Osteoblast (primary cell): ENCODE measurements around the gene STAP2. TPM values are rescaled to one million over a fixed set of nuclear protein-coding genes. Genes with fewer than 3 reads are reported as not detected.
"Not testable (repeated sequence)": the region's sequence is repeated elsewhere in the genome, so short reads cannot be mapped to it uniquely, and the experiment has no call there.

ENCODE experiments used
- DNase-seq: peaks from one replicate; pipeline ENCODE4 v3.0.0; 2011; ENCODE audit warnings: low spot score, mixed read lengths; ENCODE audit not compliant: insufficient read length; ENCODE audit errors: missing footprints
- H2AFZ ChIP-seq: 2 replicates; pipeline ENCODE4 v1.6.0; 2011; ENCODE audit warnings: mild to moderate bottlenecking, low read length
- H3K27ac ChIP-seq: 2 replicates; pipeline ENCODE4 v1.5.1; 2011; ENCODE audit warnings: mild to moderate bottlenecking, low read depth, low read length, moderate library complexity
- H3K27me3 ChIP-seq: 2 replicates; pipeline ENCODE4 v1.6.0; 2012; ENCODE audit warnings: mild to moderate bottlenecking, control low read depth, inconsistent platforms, low read length, moderate library complexity; ENCODE audit not compliant: insufficient read depth
- H3K36me3 ChIP-seq: 2 replicates; pipeline ENCODE4 v1.5.1; 2011; ENCODE audit warnings: mild to moderate bottlenecking, low read length, control low read depth, moderate library complexity; ENCODE audit not compliant: insufficient read depth
- H3K4me1 ChIP-seq: 2 replicates; pipeline ENCODE4 v1.5.1; 2011; ENCODE audit warnings: mild to moderate bottlenecking, low read length, control low read depth, moderate library complexity; ENCODE audit not compliant: insufficient read depth
- H3K4me2 ChIP-seq: 2 replicates; pipeline ENCODE4 v1.6.0; 2011; ENCODE audit warnings: mild to moderate bottlenecking, low read length; ENCODE audit not compliant: insufficient read depth
- H3K4me3 ChIP-seq: fragments of 200-600 bp; sonication (generic); 3 replicates; pipeline ENCODE4 v1.5.1; 2012; ENCODE audit warnings: mild to moderate bottlenecking, low read length, inconsistent platforms; ENCODE audit not compliant: insufficient read depth
- H3K79me2 ChIP-seq: 2 replicates; pipeline ENCODE4 v1.6.0; 2012; ENCODE audit warnings: mild to moderate bottlenecking, low read length, control low read depth, inconsistent platforms; ENCODE audit not compliant: insufficient read depth
- H3K9me3 ChIP-seq: 2 replicates; pipeline ENCODE4 v1.5.1; 2011; ENCODE audit warnings: low read depth, low read length, control low read depth
- H4K20me1 ChIP-seq: 2 replicates; pipeline ENCODE4 v1.6.0; 2012; ENCODE audit warnings: mild to moderate bottlenecking, low read length, control low read depth; ENCODE audit not compliant: insufficient read depth
- CTCF ChIP-seq: IDR thresholded peaks from 2 replicates; pipeline ENCODE4 v1.5.1; 2011; ENCODE audit warnings: mild to moderate bottlenecking, low read depth, low read length, moderate library complexity; ENCODE audit errors: extremely low read depth
- total RNA-seq: library from RNA; depleted of rRNA; stranded (reverse); fragments of >200 nt; gene quantifications from 2 replicates; pipeline ENCODE4 v1.2.3, GENCODE V29; 2012

Gene STAP2
- total RNA-seq, 1 donor = 2.5 TPM

DNA sequence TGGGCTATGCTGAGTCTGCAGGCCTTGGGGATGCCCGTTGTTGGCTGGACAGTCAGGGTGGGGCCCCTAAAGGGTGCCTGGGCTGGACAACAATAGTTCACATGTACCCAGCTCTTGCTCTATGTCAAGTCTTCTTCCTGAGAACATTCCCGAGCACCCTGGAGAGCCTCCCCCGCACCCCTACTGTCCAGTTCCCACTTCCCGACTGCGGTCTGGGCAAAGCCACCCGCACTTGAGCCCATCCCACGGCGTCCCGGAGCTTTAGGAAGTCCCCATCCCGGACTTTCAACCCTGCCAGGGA lies 3.6 kb upstream of the STAP2 start:
- peak overlapping the region; percentile 90 for H2AFZ ChIP-seq
- peak overlapping the region; percentile 68 for H3K27ac ChIP-seq
- TF ChIP-seq CTCF = no peak
- H3K9me3 ChIP-seq = no peaks in the 10 kb centered on the region
- no peaks in the 10 kb centered on the region for H3K36me3 ChIP-seq
- peak overlapping the region; percentile 91 for H3K4me3 ChIP-seq
- peaks cover 21% of the 10 kb centered on the region for H3K4me1 ChIP-seq
- no peaks in the 10 kb centered on the region for H4K20me1 ChIP-seq
- peak overlapping the region; percentile 100 for H3K4me2 ChIP-seq
- peak; percentile 47 for DNase-seq
- no peaks in the 10 kb centered on the region for H3K27me3 ChIP-seq
- H3K79me2 ChIP-seq = no peaks in the 10 kb centered on the region

- no peaks in the 10 kb centered on the region for H3K79me2 ChIP-seq
- no peaks in the 10 kb centered on the region for H3K9me3 ChIP-seq
- TF ChIP-seq CTCF = no peak
- no peaks in the 10 kb centered on the region for H3K27me3 ChIP-seq
- H3K27ac ChIP-seq = no peak overlapping the region
- H2AFZ ChIP-seq = peak overlapping the region; percentile 96
- peaks cover 12% of the 10 kb centered on the region for H3K4me1 ChIP-seq
- peak overlapping the region; percentile 72 for H3K4me3 ChIP-seq
- no peaks in the 10 kb centered on the region for H4K20me1 ChIP-seq
- H3K4me2 ChIP-seq = peak overlapping the region; percentile 96
- no peaks in the 10 kb centered on the region for H3K36me3 ChIP-seq
- peak; percentile 52 for DNase-seq
Observed at GRCh38 chr19:4337906-4338440, 654 bp downstream of the STAP2 start.

GRCh38 chr19:4334929-4335570 lies 3.6 kb downstream of the STAP2 start:
- Histone ChIP-seq H3K79me2 (no peaks in the 10 kb centered on the region), H3K9me3 (no peaks in the 10 kb centered on the region), H4K20me1 (no peaks in the 10 kb centered on the region), H2AFZ (no peak overlapping the region), H3K4me3 (no peak overlapping the region), H3K27me3 (no peaks in the 10 kb centered on the region), H3K36me3 (no peaks in the 10 kb centered on the region), H3K27ac (no peak overlapping the region), H3K4me1 (peaks cover 5% of the 10 kb centered on the region), H3K4me2 (no peak overlapping the region)
- no peak for DNase-seq
- no peak for TF ChIP-seq CTCF

DNA sequence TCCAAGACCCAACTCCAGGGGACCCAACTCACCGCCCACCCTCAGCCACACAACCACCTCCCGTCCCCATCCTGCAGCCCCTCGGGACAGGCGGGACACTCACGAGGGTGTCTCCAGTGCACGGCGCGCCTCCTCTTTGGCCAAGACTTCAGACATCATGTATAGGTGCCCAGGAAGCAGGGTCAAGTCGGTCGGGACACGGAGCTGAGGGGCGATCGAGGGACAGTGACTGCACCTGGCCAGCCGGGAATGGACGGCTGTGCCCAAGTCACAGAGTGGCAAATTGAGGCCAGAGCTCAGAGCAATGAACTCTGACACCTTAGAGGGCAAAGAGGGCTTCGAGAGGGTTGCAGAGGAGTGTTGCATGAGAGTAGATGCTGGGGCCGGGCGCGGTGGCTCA lies 8.8 kb downstream of the STAP2 start:
- no peaks in the 10 kb centered on the region for H4K20me1 ChIP-seq
- no peaks in the 10 kb centered on the region for H3K9me3 ChIP-seq
- no peak overlapping the region for H3K4me3 ChIP-seq
- H3K4me2 ChIP-seq = no peak overlapping the region
- DNase-seq = peak; percentile 56
- peaks cover 5% of the 10 kb centered on the region for H3K4me1 ChIP-seq
- no peaks in the 10 kb centered on the region for H3K36me3 ChIP-seq
- H3K27ac ChIP-seq = no peak overlapping the region
- H2AFZ ChIP-seq = no peak overlapping the region
- peaks cover 10% of the 10 kb centered on the region for H3K27me3 ChIP-seq
- no peaks in the 10 kb centered on the region for H3K79me2 ChIP-seq
- no peak for TF ChIP-seq CTCF

GRCh38 chr19:4328991-4329681 lies 9.5 kb downstream of the STAP2 start:
- H3K79me2 ChIP-seq, H3K36me3 ChIP-seq, H3K27ac ChIP-seq, H3K4me1 ChIP-seq, H4K20me1 ChIP-seq, H3K9me3 ChIP-seq: not testable (repeated sequence)
- Histone ChIP-seq H3K27me3 (peaks cover 10% of the 10 kb centered on the region), H3K4me3 (peak overlapping the region; percentile 69), H2AFZ (peak overlapping the region; percentile 85), H3K4me2 (peak overlapping the region; percentile 89)
- DNase-seq = peak; percentile 62
